PC-9 (cell line): ENCODE results near the gene CTSW. TPM values are rescaled to one million over a fixed set of nuclear protein-coding genes. Genes with fewer than 3 reads are reported as not detected.

Experiments used
- BruUV-seq: library from RNA; stranded (reverse); fragments of 400-500 nt; replicated peaks from 2 replicates; lab custom pipeline; 2021; lab: Mats Ljungman, UMichigan
- CTCF ChIA-PET: fragments of 300-600 bp; sonication (Branson Sonifier 250); formaldehyde crosslinking; loops from one replicate; lab custom pipeline; 2022; ENCODE audit warnings: antibody characterized with exemption; lab: Charles Lee
- POLR2A ChIA-PET: fragments of 300-600 bp; sonication (Branson Sonifier 250); formaldehyde crosslinking; loops from one replicate; lab custom pipeline; 2022; ENCODE audit warnings: antibody characterized with exemption; ENCODE audit not compliant: unreplicated experiment; lab: Charles Lee
- DNase-seq, 2 experiments: peaks; one replicate each; pipeline versions ENCODE4 v3.0.0 to v3.0.0-alpha.2; 2015 to 2022; ENCODE audit warnings: mixed read lengths in 1 of 2
- H2AFZ ChIP-seq: fragments of 200-600 bp; sonication (generic); 2 replicates; pipeline ENCODE4 v1.8.1; 2017; ENCODE audit warnings: antibody characterized with exemption
- H3F3A ChIP-seq: fragments of 200-600 bp; sonication (generic); 2 replicates; pipeline ENCODE4 v1.8.1; 2017; ENCODE audit warnings: antibody characterized with exemption, mild to moderate bottlenecking, low read depth; ENCODE audit not compliant: insufficient read depth
- H3K27ac ChIP-seq: fragments of 200-600 bp; sonication (generic); 2 replicates; pipeline ENCODE4 v1.6.1; 2016; ENCODE audit warnings: mixed run types
- H3K27me3 ChIP-seq: fragments of 200-600 bp; sonication (generic); 2 replicates; pipeline ENCODE4 v1.6.1; 2016; ENCODE audit warnings: low read depth, mixed run types; ENCODE audit not compliant: insufficient read depth
- H3K36me3 ChIP-seq: fragments of 200-600 bp; sonication (generic); 2 replicates; pipeline ENCODE4 v1.6.1; 2016; ENCODE audit warnings: low read depth, mixed run types
- H3K4me1 ChIP-seq: fragments of 200-600 bp; sonication (generic); replicated peaks from 2 replicates; pipeline ENCODE4 v1.6.1; 2016; ENCODE audit warnings: mixed run types; ENCODE audit not compliant: insufficient read depth
- H3K4me2 ChIP-seq: fragments of 200-600 bp; sonication (generic); 2 replicates; pipeline ENCODE4 v1.6.1; 2017; ENCODE audit warnings: mixed run types
- H3K4me3 ChIP-seq: fragments of 200-600 bp; sonication (generic); 2 replicates; pipeline ENCODE4 v1.6.1; 2016; ENCODE audit warnings: mixed run types
- H3K79me2 ChIP-seq: fragments of 200-600 bp; sonication (generic); 2 replicates; pipeline ENCODE4 v1.6.1; 2017; ENCODE audit warnings: low read depth, mixed run types
- H3K9me2 ChIP-seq: fragments of 200-600 bp; sonication (generic); 2 replicates; pipeline ENCODE4 v1.8.1; 2017; ENCODE audit warnings: mild to moderate bottlenecking; ENCODE audit not compliant: insufficient read depth
- H3K9me3 ChIP-seq: fragments of 200-600 bp; sonication (generic); 2 replicates; pipeline ENCODE4 v1.8.1; 2016; ENCODE audit warnings: low read depth; ENCODE audit not compliant: insufficient read depth
- H4K20me1 ChIP-seq: fragments of 200-600 bp; sonication (generic); 2 replicates; pipeline ENCODE4 v1.8.1; 2017; ENCODE audit not compliant: insufficient read depth
- EZH2 ChIP-seq: fragments of 200-600 bp; sonication (generic); IDR thresholded peaks from 2 replicates; pipeline ENCODE4 v1.8.0; 2017; ENCODE audit warnings: antibody characterized with exemption, low read depth
- intact Hi-C: fragments of 100-400 bp; cut with micrococcal nuclease; formaldehyde crosslinking; loops from one replicate; pipeline ENCODE4 v1.10.0; 2022; ENCODE audit not compliant: unreplicated experiment
- total RNA-seq: library from RNA; stranded (reverse); gene quantifications from 2 replicates; pipeline ENCODE4 v1.2.3, GENCODE V29; 2021
- TF ChIP-seq, protein P1 (sequence below): fragments of 200-600 bp; sonication (generic); conservative IDR thresholded peaks from 2 replicates; pipeline ENCODE4 v1.6.1; 2017; ENCODE audit warnings: mixed run types, antibody characterized with exemption, mild to moderate bottlenecking, moderate library complexity

CTSW gene
- total RNA-seq, 1 experiment from 2014 or later = not detected

DNA sequence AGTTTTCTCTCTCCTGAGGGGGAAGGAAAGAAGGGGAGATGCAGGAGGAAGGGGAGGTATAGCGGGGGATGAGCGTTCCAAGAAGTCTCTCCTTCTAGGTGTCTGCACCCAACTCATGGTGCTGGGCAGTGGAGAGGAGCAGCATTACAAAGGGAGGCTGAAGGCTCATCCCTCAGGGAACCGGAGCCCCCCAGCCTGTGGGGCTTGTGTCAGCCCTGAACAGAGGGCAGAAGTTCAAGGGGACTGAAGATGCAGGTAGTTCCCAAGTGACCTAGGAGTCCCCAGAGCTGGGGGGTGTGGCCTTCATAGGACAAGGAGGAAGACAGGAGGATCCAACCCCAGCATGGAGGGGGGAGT is 37.4 kb downstream of the CTSW start:
- H2AFZ ChIP-seq = no peak overlapping the region
- no peaks in the 10 kb centered on the region for H3K9me3 ChIP-seq
- ChIA-PET POLR2A (interaction anchor here (0.7 to 1.2 kb wide), 3 partner anchors 8 to 27 kb away, joined by 3 to 10 read pairs (median 6); partner anchors contain the start of gene CCDC85B), CTCF (interaction anchor here (1.8 kb wide), 1 partner anchor 26 kb away, joined by 7 read pairs; the partner anchor contains the start of gene CCDC85B)
- TF ChIP-seq, protein P1, sequence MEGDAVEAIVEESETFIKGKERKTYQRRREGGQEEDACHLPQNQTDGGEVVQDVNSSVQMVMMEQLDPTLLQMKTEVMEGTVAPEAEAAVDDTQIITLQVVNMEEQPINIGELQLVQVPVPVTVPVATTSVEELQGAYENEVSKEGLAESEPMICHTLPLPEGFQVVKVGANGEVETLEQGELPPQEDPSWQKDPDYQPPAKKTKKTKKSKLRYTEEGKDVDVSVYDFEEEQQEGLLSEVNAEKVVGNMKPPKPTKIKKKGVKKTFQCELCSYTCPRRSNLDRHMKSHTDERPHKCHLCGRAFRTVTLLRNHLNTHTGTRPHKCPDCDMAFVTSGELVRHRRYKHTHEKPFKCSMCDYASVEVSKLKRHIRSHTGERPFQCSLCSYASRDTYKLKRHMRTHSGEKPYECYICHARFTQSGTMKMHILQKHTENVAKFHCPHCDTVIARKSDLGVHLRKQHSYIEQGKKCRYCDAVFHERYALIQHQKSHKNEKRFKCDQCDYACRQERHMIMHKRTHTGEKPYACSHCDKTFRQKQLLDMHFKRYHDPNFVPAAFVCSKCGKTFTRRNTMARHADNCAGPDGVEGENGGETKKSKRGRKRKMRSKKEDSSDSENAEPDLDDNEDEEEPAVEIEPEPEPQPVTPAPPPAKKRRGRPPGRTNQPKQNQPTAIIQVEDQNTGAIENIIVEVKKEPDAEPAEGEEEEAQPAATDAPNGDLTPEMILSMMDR = no peak
- no peak for TF ChIP-seq EZH2
- H3K79me2 ChIP-seq = peaks cover 42% of the 10 kb centered on the region
- peak overlapping the region; percentile 90 for H3K27ac ChIP-seq
- H3K27me3 ChIP-seq = no peaks in the 10 kb centered on the region
- no peak for DNase-seq
- no peaks in the 10 kb centered on the region for H3K9me2 ChIP-seq
- H4K20me1 ChIP-seq = no peaks in the 10 kb centered on the region
- peaks cover 68% of the 10 kb centered on the region for H3K4me1 ChIP-seq
- peaks cover 42% of the 10 kb centered on the region for H3F3A ChIP-seq
- peak overlapping the region; percentile 89 for H3K4me3 ChIP-seq
- peak overlapping the region; percentile 90 for H3K4me2 ChIP-seq
- H3K36me3 ChIP-seq = no peaks in the 10 kb centered on the region
- intact Hi-C loops = loop anchor here (2.0 to 5.0 kb wide), 2 partner anchors 58 to 360 kb away; partner anchors contain the start of genes CFL1 and LTBP3
- no TSS peak for BruUV-seq

DNA sequence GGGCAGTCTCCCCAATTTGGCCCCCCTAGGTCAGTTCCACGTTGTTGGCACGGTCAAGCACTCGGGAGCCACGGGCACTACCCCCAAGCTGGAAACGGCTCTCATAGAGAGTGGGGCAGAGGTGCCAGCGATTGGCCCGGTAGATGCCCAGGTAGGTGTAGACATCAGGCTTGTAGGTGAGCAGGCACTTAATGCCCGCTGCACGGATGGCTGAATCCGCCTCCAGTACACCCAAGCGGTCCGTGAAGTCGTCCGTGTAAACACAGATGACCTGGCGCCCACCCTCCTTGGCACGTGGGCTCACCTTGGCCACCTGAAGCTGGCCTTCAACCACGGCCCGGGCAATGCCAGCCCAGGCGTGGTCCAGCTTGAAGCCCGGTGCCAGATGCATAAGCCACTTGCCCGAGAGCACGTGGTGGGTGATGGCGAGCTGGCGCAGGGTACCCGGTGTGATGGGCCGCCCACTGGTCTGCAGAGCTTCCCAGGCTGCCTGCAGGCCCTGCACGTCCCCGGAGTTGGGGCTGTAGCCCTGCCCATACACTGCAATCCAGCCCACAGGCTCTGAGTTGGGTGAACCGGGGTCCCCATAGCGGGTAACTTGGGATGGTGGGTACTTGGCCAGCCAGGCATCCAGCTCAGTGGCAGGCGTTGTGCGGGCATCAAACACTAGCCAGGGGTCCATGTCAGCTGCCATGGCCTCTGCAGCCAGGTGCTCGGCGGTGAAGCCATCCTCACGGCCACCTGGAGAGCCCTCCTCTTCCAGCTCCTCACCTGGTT is 38.0 kb downstream of the CTSW start:
- POLR2A ChIA-PET = interaction anchor here (0.7 to 1.2 kb wide), 3 partner anchors 8 to 27 kb away, joined by 3 to 10 read pairs (median 6); partner anchors contain the start of gene CCDC85B
- H3K9me2 ChIP-seq = no peaks in the 10 kb centered on the region
- no peaks in the 10 kb centered on the region for H4K20me1 ChIP-seq
- peak overlapping the region; percentile 90 for H3K27ac ChIP-seq
- CTCF ChIA-PET = interaction anchor here (0.6 to 1.8 kb wide), 2 partner anchors 19 to 26 kb away, joined by 7 to 12 read pairs; partner anchors contain the start of gene CCDC85B
- no peaks in the 10 kb centered on the region for H3K9me3 ChIP-seq
- H3K4me2 ChIP-seq = peak overlapping the region; percentile 90
- peak in 1 of 2 experiments; percentile 55 for DNase-seq
- H2AFZ ChIP-seq = no peak overlapping the region
- no peaks in the 10 kb centered on the region for H3K27me3 ChIP-seq
- TSS peak; percentile 47 for BruUV-seq
- peaks cover 63% of the 10 kb centered on the region for H3K4me1 ChIP-seq
- peaks cover 44% of the 10 kb centered on the region for H3F3A ChIP-seq
- H3K4me3 ChIP-seq = peak overlapping the region; percentile 89
- intact Hi-C loops = loop anchor here (2.0 to 5.0 kb wide), 2 partner anchors 59 to 360 kb away; partner anchors contain the start of genes CFL1 and LTBP3
- peaks cover 42% of the 10 kb centered on the region for H3K79me2 ChIP-seq
- TF ChIP-seq, protein P1 = no peak
- no peak for TF ChIP-seq EZH2
- H3K36me3 ChIP-seq = peaks cover 3% of the 10 kb centered on the region; the same call in 1 of the 2 replicates
